Nephron (organoid): ENCODE data around the gene ATP8A2.
"Not testable (repeated sequence)": the region's sequence is repeated elsewhere in the genome, so short reads cannot be mapped to it uniquely, and the experiment has no call there.

ENCODE experiments used
- H3K27ac Mint-ChIP-seq, 3 experiments: 2 replicates each; pipeline ENCODE4 v1.8.0; 2020; ENCODE audit warnings: mixed read lengths in 3 of 3, mild to moderate bottlenecking in 2 of 3, moderate library complexity in 1 of 3
- H3K27me3 Mint-ChIP-seq: 2 replicates; pipeline ENCODE4 v1.8.0; 2021; ENCODE audit warnings: low read depth, mild to moderate bottlenecking, moderate library complexity, mixed read lengths
- H3K36me3 Mint-ChIP-seq: 2 replicates; pipeline ENCODE4 v1.8.0; 2020; ENCODE audit warnings: low read depth, mixed read lengths
- H3K4me1 Mint-ChIP-seq: 2 replicates; pipeline ENCODE4 v1.8.0; 2020; ENCODE audit warnings: mixed read lengths
- H3K4me3 Mint-ChIP-seq, 3 experiments: 2 replicates each; pipeline ENCODE4 v1.8.0; 2020; ENCODE audit warnings: mild to moderate bottlenecking in 3 of 3, mixed read lengths in 3 of 3, moderate library complexity in 2 of 3
- H3K9me3 Mint-ChIP-seq: 2 replicates; pipeline ENCODE4 v1.8.0; 2020; ENCODE audit warnings: mixed read lengths
- TF ChIP-seq, protein P1 (sequence below), 3 experiments: fragments of 200-600 bp; sonication (generic); IDR thresholded peaks; one replicate each; pipeline ENCODE4 v1.5.0; 2021; ENCODE audit warnings: antibody characterized with exemption in 3 of 3; ENCODE audit not compliant: unreplicated experiment in 3 of 3

ATP8A2 gene

DNA sequence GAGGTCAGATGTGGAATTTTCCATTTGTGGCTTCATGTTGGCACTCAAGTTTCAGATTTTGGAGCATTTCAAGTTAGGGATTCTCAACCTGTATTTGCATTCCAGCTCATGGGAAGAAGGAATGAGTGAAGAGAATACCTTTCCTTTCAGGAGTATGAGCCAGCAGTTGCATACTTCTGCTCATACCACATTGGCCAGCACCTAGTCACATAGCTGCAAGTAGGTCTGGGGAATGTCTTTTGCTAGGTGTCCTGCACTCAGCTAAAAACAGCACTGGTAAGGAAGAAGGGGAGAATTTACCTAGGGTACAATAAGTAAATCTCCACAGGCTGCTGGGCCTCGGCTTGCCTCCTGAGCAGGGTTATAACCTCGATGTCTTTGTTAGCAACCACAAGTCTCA is 24.6 kb upstream of the ATP8A2 start:
- H3K9me3 Mint-ChIP-seq = no peaks in the 10 kb centered on the region
- H3K4me1 Mint-ChIP-seq = peaks cover 3% of the 10 kb centered on the region
- H3K27ac Mint-ChIP-seq = no peak overlapping the region

DNA sequence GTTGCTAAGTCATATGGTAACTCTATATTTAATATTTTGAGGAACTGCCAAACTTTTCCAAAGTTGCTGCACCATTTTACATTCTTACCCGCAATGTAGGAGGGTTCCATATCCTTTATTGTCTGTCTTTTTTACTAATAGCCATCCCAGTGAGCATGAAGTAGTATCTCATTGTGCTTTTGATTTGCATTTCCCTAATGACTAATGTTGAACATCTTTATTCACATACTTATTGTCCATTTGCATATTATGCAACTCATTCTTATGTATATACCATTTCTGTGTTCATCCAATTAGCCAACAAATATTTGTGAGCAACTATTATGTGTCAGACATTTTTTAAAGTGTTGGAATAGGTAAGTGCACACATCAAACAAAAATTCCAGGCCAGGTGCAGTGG is 20.4 kb upstream of the ATP8A2 start:
- Mint-ChIP-seq H3K4me1 (peaks cover 15% of the 10 kb centered on the region), H3K9me3 (no peaks in the 10 kb centered on the region), H3K27me3 (peaks cover 4% of the 10 kb centered on the region), H3K27ac (peak overlapping the region in 1 of 3 experiments; percentile 85), H3K36me3 (no peaks in the 10 kb centered on the region), H3K4me3 (no peak overlapping the region)
- TF ChIP-seq, protein P1, sequence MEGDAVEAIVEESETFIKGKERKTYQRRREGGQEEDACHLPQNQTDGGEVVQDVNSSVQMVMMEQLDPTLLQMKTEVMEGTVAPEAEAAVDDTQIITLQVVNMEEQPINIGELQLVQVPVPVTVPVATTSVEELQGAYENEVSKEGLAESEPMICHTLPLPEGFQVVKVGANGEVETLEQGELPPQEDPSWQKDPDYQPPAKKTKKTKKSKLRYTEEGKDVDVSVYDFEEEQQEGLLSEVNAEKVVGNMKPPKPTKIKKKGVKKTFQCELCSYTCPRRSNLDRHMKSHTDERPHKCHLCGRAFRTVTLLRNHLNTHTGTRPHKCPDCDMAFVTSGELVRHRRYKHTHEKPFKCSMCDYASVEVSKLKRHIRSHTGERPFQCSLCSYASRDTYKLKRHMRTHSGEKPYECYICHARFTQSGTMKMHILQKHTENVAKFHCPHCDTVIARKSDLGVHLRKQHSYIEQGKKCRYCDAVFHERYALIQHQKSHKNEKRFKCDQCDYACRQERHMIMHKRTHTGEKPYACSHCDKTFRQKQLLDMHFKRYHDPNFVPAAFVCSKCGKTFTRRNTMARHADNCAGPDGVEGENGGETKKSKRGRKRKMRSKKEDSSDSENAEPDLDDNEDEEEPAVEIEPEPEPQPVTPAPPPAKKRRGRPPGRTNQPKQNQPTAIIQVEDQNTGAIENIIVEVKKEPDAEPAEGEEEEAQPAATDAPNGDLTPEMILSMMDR (IDR thresholded peaks at IDR 0.05; ENCODE audit: unreplicated experiment in 3 of 3) = no peak

More for the DNA sequence above, 24.6 kb upstream of the ATP8A2 start:
- no peak overlapping the region for H3K4me3 Mint-ChIP-seq
- H3K27me3 Mint-ChIP-seq = no peaks in the 10 kb centered on the region
- peaks cover 4% of the 10 kb centered on the region for H3K36me3 Mint-ChIP-seq
- TF ChIP-seq, protein P1 (IDR thresholded peaks at IDR 0.05; ENCODE audit: unreplicated experiment in 3 of 3) = no peak

DNA sequence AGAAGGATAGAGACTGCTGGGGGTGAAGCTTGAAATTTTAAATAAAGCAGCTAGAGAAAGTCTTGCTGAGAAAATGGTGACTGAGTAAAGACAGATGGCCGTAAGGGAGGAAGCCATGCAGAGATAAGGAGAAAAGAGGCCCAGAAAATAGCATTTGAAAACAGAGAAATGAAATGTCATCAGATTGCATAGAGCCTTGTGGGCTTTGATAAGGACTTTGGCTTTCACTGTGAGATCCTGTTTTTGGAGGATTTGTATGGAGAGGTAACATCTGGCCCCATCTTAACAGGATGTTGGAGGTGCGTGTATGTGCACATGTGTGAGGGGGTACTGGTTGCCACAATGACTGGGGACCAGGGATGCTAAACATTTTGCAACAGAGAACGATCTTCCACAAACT is 19.5 kb upstream of the ATP8A2 start:
- no peaks in the 10 kb centered on the region for H3K9me3 Mint-ChIP-seq

DNA sequence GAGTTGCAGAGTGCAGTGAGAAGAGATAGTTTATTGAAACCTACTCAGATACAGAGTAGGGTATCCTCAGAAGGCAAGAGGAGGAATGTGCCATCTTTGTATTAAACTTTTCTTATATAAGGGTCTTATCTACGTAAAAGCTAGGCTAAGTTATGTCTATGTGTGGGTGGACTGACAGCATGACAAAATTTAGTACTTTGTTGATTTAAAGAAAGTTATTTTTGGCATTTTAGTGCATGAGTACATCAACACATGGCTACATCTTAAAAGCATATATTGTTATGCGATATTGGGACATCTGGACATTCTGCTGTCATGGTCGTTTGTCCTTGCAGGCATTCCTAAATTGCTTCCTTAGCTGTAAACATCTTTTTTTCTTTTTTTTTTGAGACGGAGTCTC is 19.0 kb upstream of the ATP8A2 start:
- Mint-ChIP-seq H3K36me3 (no peaks in the 10 kb centered on the region), H3K27me3 (peaks cover 4% of the 10 kb centered on the region), H3K4me3 (no peak overlapping the region), H3K27ac (peak overlapping the region; percentile 67 to 85 (median 83)), H3K9me3 (no peaks in the 10 kb centered on the region), H3K4me1 (peaks cover 15% of the 10 kb centered on the region)
- TF ChIP-seq, protein P1 (IDR thresholded peaks at IDR 0.05; ENCODE audit: unreplicated experiment in 3 of 3) = no peak

More for the DNA sequence above, 19.5 kb upstream of the ATP8A2 start:
- Mint-ChIP-seq H3K27ac (peak overlapping the region; percentile 67 to 85 (median 83)), H3K4me3 (no peak overlapping the region), H3K27me3 (peaks cover 4% of the 10 kb centered on the region), H3K36me3 (no peaks in the 10 kb centered on the region), H3K4me1 (peaks cover 15% of the 10 kb centered on the region)
- TF ChIP-seq, protein P1 (IDR thresholded peaks at IDR 0.05; ENCODE audit: unreplicated experiment in 3 of 3) = no peak

DNA sequence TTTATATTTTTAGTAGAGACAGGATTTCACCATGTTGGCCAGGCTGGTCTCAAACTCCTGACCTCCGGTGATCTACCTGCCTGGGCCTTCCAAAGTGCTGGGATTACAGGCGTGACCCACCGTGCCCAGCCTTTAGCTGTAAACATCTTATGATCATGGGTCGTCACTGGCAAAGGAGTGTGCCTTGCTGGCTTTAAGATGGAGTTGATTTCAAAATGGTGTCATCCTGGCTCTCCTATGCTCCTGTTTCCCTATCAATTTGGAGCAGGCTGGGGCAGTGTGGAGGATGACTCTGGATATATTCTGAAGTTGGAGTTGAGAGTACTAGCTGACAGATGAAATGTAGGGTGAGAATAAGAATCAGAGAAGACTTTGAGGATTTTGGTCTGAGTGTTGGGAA is 18.4 kb upstream of the ATP8A2 start:
- TF ChIP-seq, protein P1 (IDR thresholded peaks at IDR 0.05; ENCODE audit: unreplicated experiment in 3 of 3) = no peak
- peaks cover 4% of the 10 kb centered on the region for H3K27me3 Mint-ChIP-seq
- H3K27ac Mint-ChIP-seq = peak overlapping the region in 2 of 3 experiments; percentile 22 to 44
- H3K36me3 Mint-ChIP-seq = no peaks in the 10 kb centered on the region
- H3K4me1 Mint-ChIP-seq = peaks cover 15% of the 10 kb centered on the region
- H3K4me3 Mint-ChIP-seq = no peak overlapping the region
- peaks cover 4% of the 10 kb centered on the region for H3K9me3 Mint-ChIP-seq

DNA sequence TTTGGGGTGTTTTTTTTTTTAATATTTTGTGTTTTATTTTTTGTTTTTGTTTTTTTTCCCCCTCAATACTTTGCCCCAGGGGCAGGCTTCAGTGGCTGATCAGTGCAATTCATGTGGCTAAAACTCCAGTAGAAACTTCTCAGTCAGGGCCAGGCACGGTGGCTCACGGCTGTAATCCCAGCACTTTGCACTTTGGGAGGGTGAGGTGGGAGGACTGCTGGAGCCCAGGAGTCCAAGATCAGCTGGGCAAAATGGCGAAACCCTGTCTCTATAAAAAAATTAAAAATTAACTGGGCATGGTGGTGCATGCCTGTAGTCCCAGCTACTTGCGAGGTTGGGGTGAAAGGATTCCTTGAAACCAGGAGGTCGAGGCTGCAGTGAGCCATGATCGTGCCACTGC is 17.4 kb upstream of the ATP8A2 start:
- TF ChIP-seq, protein P1 (IDR thresholded peaks at IDR 0.05; ENCODE audit: unreplicated experiment in 3 of 3) = no peak
- Mint-ChIP-seq H3K4me3 (no peak overlapping the region), H3K9me3 (peaks cover 7% of the 10 kb centered on the region), H3K27ac (peak overlapping the region in 2 of 3 experiments; percentile 22 to 44), H3K36me3 (no peaks in the 10 kb centered on the region), H3K4me1 (peaks cover 15% of the 10 kb centered on the region), H3K27me3 (peaks cover 4% of the 10 kb centered on the region)

DNA sequence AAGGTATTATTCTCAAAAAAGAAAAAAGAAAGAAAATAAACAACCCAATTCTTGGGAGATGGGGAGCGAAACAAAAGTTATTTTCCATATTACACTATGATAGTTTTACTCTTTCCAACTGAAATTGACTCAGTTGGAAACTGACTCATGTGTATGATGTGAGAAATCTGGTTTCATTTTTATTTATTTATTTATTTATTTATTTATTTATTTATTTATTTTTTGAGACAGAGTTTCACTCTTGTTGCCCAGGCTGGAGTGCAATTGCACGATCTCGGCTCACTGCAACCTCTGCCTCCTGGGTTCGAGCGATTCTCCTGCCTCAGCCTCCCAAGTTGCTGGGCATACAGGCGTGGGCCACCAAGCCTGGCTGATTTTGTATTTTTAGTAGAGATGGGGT is 11.3 kb upstream of the ATP8A2 start:
- not testable (repeated sequence) for H3K27ac Mint-ChIP-seq, H3K4me3 Mint-ChIP-seq, H3K36me3 Mint-ChIP-seq, H3K4me1 Mint-ChIP-seq, H3K27me3 Mint-ChIP-seq
- peaks cover 25% of the 10 kb centered on the region for H3K9me3 Mint-ChIP-seq
